Measurements from ENCODE around the gene DHX15.

The DHX15 gene

DNA sequence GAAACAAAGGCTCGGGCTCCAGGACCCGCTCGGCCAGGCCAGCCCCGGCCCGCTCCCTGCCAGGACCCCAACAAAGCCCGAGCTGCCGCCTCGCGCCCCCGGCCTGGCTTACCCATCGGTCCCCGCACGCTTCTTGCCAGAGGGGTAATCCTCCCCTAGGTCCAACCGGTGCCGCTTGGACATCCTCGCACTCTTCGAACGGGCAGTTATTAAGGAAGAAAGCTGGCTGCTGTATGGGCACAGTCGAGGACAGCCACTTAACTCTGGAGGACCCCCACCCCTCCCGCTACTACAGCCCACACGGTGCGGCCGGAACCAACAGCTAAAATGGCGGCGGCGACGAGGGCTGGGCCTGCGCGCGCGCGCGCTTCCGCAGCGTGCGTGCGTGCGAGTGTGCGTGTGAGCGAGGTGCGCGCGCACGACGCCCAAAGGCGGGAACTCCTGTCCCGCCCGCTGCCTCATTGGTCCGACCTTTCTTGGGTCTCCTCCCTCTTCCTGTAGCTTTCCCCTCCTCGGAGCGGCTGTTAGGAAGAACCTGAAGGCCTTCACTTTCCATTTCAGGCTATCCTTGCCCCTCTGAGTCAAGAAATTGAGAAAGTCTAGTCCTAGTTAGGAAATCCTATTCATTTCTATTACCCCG lies at the start of gene DHX15:
DHX15 (minus strand) TSS at position 344 of the 640 bp plus-strand sequence; CDS start at position 183, 161 bp downstream.
- TF ChIP-seq, protein P1, sequence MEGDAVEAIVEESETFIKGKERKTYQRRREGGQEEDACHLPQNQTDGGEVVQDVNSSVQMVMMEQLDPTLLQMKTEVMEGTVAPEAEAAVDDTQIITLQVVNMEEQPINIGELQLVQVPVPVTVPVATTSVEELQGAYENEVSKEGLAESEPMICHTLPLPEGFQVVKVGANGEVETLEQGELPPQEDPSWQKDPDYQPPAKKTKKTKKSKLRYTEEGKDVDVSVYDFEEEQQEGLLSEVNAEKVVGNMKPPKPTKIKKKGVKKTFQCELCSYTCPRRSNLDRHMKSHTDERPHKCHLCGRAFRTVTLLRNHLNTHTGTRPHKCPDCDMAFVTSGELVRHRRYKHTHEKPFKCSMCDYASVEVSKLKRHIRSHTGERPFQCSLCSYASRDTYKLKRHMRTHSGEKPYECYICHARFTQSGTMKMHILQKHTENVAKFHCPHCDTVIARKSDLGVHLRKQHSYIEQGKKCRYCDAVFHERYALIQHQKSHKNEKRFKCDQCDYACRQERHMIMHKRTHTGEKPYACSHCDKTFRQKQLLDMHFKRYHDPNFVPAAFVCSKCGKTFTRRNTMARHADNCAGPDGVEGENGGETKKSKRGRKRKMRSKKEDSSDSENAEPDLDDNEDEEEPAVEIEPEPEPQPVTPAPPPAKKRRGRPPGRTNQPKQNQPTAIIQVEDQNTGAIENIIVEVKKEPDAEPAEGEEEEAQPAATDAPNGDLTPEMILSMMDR (IDR thresholded peaks at IDR 0.05) = no peak
- Histone ChIP-seq H3K9me3 (ENCODE audit: control insufficient read depth, low read length) (no peaks in the 10 kb centered on the region), H3K9ac (peak within 1 kb of the TSS; percentile 72), H3K27me3 (ENCODE audit: control insufficient read depth, insufficient read depth, low read length) (no peaks in the 10 kb centered on the region), H3K4me2 (ENCODE audit: low read length) (peak within 1 kb of the TSS; percentile 77), H3K4me3 (ENCODE audit: low read depth, low read length) (peak within 1 kb of the TSS; percentile 97), H3K4me1 (no peaks in the 10 kb centered on the region), H2AFZ (peak within 1 kb of the TSS; percentile 96), H3K36me3 (ENCODE audit: control insufficient read depth, insufficient read depth, low read length) (no peaks in the 10 kb centered on the region), H3K79me2 (peaks cover 34% of the 10 kb centered on the region), H3K27ac (peak within 1 kb of the TSS; percentile 91)

DNA sequence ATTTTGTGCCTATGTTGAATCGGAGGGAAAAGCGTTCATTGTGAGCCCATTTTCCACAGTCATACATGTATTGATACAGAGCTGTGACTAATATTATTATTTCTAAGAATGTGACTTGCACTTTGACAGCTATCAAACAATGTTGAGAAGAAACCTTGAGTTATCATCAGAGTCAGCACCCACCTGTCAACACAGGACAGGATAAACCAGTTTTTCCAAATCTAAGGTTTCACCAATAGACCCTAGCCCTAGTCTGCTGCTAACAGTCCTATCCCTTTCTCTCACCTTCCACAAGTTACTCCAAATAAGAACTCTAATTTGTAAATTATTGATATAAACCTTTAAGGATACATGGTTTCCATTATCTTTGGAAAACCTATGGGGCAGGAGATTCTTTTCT lies 47.7 kb upstream of the DHX15 start:
- Histone ChIP-seq H3K27me3 (ENCODE audit: control insufficient read depth, insufficient read depth, low read length) (no peaks in the 10 kb centered on the region), H3K79me2 (no peaks in the 10 kb centered on the region), H3K9ac (no peak overlapping the region), H3K4me2 (ENCODE audit: low read length) (no peak overlapping the region), H3K36me3 (ENCODE audit: control insufficient read depth, insufficient read depth, low read length) (no peaks in the 10 kb centered on the region), H3K27ac (no peak overlapping the region), H3K4me1 (no peaks in the 10 kb centered on the region), H3K4me3 (ENCODE audit: low read depth, low read length) (no peak overlapping the region), H3K9me3 (ENCODE audit: control insufficient read depth, low read length) (no peaks in the 10 kb centered on the region), H2AFZ (no peak overlapping the region)
- TF ChIP-seq, protein P1 (IDR thresholded peaks at IDR 0.05) = no peak

DNA sequence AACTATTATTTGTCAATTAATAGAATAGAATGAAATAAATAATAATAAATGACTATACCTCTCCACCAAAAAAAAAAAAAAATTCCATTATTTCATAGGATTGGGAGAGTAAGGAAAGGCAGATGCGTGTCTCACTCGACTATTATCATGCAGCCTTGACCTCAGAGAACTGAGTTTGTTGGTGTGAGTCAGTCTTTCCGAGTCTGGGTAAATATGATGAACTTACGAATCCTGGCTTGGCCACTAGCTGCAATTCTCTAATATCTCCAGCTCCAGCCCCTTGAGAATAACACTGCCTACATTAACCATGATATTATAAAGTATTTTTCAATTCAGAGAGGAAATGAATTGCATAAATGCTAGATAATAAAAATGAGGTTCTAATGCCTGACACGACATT lies 46.6 kb upstream of the DHX15 start:
- Histone ChIP-seq H3K9ac (no peak overlapping the region), H3K9me3 (ENCODE audit: control insufficient read depth, low read length) (no peaks in the 10 kb centered on the region), H3K27me3 (ENCODE audit: control insufficient read depth, insufficient read depth, low read length) (no peaks in the 10 kb centered on the region), H3K4me1 (no peaks in the 10 kb centered on the region), H2AFZ (no peak overlapping the region), H3K36me3 (ENCODE audit: control insufficient read depth, insufficient read depth, low read length) (no peaks in the 10 kb centered on the region), H3K4me3 (ENCODE audit: low read depth, low read length) (no peak overlapping the region), H3K79me2 (no peaks in the 10 kb centered on the region), H3K27ac (no peak overlapping the region), H3K4me2 (ENCODE audit: low read length) (no peak overlapping the region)
- TF ChIP-seq, protein P1 (IDR thresholded peaks at IDR 0.05) = no peak

DNA sequence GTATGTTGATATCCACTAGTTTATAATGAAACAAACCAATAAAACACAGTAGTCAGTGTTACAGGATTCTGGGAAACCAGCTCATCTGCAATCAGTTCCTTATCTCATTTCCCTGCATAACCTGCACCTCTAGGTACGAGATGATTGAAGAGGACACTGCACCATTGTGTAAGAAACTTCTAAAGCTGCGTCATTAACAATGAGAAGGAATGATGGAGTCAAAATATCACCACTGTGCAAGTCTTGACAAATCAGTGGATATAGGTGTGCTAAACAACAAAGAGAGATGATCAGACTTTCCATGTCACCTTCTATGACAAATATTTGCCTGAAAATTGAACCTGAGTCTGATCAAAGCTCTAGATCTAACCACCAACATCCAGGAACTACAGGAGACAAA lies 40.7 kb upstream of the DHX15 start:
- TF ChIP-seq, protein P1 (IDR thresholded peaks at IDR 0.05) = no peak
- H3K4me3 ChIP-seq (ENCODE audit: low read depth, low read length) = no peak overlapping the region
- H3K9me3 ChIP-seq (ENCODE audit: control insufficient read depth, low read length) = no peaks in the 10 kb centered on the region
- no peaks in the 10 kb centered on the region for H3K79me2 ChIP-seq
- H3K27me3 ChIP-seq (ENCODE audit: control insufficient read depth, insufficient read depth, low read length) = no peaks in the 10 kb centered on the region
- no peak overlapping the region for H3K9ac ChIP-seq
- H3K4me1 ChIP-seq = no peaks in the 10 kb centered on the region
- no peak overlapping the region for H3K27ac ChIP-seq
- H2AFZ ChIP-seq = no peak overlapping the region
- H3K36me3 ChIP-seq (ENCODE audit: control insufficient read depth, insufficient read depth, low read length) = no peaks in the 10 kb centered on the region
- no peak overlapping the region for H3K4me2 ChIP-seq (ENCODE audit: low read length)

DNA sequence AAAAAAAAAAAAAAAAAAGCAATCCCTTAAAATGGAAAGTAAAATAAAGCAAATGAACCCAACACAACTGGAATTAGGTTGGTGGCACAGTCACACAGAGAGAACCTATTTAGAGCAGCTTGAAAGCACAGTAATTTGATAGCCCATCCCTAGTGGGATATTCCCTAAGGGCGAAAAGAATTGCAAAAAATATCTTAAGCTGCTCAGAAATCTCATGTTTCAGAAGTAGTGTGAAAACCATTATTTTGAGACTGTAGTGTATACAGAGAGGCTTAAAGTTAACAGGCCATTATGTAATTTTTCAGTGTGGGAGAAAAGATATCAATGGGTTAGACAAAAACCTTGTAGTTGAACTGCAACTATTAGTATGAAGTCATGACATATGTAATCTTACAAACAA lies 40.0 kb upstream of the DHX15 start:
- no peaks in the 10 kb centered on the region for H3K27me3 ChIP-seq (ENCODE audit: control insufficient read depth, insufficient read depth, low read length)
- no peak overlapping the region for H3K27ac ChIP-seq
- no peaks in the 10 kb centered on the region for H3K9me3 ChIP-seq (ENCODE audit: control insufficient read depth, low read length)
- H3K4me1 ChIP-seq = no peaks in the 10 kb centered on the region
- H3K36me3 ChIP-seq (ENCODE audit: control insufficient read depth, insufficient read depth, low read length) = no peaks in the 10 kb centered on the region
- TF ChIP-seq, protein P1 (IDR thresholded peaks at IDR 0.05) = no peak
- H2AFZ ChIP-seq = no peak overlapping the region
- no peak overlapping the region for H3K4me2 ChIP-seq (ENCODE audit: low read length)
- H3K4me3 ChIP-seq (ENCODE audit: low read depth, low read length) = no peak overlapping the region
- H3K79me2 ChIP-seq = no peaks in the 10 kb centered on the region
- H3K9ac ChIP-seq = no peak overlapping the region
